Breast epithelium (tissue), 3 donors: ENCODE measurements around the gene USPL1.

Experiments
- CTCF ChIP-seq, 3 donors: fragments of 450-650 bp; IDR thresholded peaks; one replicate each; pipeline ENCODE4 v1.5.1; 2016 to 2017; ENCODE audit warnings: antibody characterized with exemption in 3 of 3, mild to moderate bottlenecking in 3 of 3, moderate library complexity in 3 of 3
- POLR2A ChIP-seq: fragments of 450-650 bp; IDR thresholded peaks from one replicate; pipeline ENCODE4 v1.6.1; 2016; ENCODE audit warnings: antibody characterized with exemption, mild to moderate bottlenecking, moderate library complexity

DNA sequence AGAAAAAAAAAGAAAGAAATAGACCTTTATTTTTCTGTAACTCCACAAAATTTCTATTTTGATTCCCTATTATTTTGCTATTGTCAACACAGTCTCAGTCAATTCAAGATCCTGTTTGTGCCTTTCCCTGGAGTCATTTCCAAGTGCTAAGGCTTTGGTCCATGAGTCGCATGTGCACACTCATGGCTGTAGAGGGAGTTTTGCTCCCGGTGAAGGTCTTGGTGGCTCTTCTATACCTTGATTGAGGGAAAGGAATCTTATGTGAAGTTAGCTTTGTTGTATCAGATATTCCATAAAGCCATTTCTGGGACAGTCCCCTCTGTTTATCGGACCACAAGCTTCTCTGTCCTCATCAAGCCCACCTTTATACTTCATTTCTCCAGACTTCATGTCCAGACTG, 59.0 kb downstream of the USPL1 start:
- TF ChIP-seq CTCF (IDR thresholded peaks at IDR 0.05) (no peak), POLR2A (no peak)
